Ammon's horn (tissue), 1 donor: ENCODE measurements around the gene BAD.
"Not testable (repeated sequence)": the region's sequence is repeated elsewhere in the genome, so short reads cannot be mapped to it uniquely, and the experiment has no call there.

Source experiments
- DNase-seq: peaks from one replicate; pipeline ENCODE4 v3.0.0-alpha.2; 2016; ENCODE audit warnings: low spot score

Gene BAD

GRCh38 chr11:64314805-64315561 is 30.5 kb upstream of the BAD start:
- no peak for DNase-seq

DNA sequence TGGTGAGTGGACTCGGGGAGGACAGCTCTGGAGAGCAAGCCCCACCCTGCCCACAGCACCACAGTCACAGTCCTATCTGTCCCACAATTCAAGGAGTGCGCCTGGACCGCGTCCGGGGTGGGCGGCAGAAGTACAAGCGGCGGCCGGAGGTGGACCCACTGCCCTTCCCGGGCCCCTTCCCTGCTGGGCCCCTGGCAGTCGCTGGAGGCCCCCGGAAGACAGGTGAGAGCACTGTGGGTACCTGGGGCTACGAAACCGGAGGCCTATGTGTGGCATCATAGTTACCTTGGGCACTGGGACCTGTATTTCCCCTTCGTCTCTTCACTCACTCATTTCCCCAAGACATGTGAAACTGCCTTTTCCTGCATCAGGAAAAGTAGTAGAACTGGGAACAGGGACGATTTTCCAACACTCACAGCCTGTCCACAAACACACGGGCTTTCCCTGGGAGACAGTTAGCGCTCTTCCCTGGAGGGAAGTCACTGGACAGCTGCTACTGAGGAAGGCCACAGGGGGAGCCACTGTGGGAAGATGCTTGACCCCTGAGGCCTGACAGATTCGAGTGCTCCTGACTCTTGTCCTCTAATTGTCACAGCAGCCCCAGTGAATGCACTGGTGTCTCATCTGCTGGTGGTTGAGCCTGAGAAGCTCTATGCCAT is 29.8 kb upstream of the BAD start:
- DNase-seq: no peak

DNA sequence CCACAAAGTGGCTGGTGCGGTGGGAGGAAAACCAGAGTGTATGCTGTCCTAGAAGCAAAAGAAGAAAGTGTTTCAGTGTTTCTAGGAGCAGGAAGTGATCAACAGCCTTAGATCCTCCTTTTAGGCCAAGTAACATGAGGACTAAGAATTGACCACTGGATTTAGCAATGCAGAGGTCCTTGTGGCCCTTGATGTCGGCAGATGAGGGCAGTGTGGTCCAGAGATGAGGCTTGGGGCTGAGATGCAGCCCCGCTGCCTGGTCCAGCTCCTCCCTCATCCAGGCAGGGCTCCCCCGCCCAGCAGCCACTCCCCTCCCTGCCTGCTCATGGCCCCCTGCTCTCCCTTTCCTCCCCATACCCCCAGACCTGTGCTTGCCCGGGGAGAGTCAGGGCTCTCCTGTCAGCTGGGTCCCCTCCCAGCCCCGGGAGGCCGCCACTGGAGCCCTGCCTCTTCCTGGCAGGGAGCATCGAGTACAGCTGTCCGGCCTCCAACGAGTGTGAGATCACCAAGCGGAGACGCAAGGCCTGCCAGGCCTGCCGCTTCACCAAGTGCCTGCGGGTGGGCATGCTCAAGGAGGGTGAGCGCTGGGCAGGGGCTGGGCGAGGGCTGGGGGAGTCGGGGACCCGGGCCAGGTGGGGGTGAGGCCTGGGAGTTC is 29.2 kb upstream of the BAD start:
- peak; percentile 14 for DNase-seq

GRCh38 chr11:64312947-64313346 is 28.5 kb upstream of the BAD start:
- no peak for DNase-seq

DNA sequence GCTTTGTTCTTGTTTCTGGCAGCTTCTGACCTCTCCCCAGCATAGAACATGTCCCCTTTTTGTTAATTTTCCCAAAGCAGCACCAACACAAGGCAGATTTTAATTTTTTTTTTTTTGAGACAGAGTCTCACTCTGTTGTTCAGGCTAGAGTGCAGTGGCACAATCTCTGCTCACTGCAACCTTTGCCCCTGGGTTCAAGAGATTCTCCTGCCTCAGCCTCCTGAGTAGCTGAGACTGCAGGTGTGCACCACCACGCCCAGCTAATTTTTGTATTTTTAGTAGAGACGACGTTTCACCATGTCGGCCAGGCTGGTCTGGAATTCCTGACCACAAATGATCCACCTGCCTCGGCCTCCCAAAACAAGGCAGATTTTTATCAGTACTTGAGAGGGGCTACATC is 23.3 kb upstream of the BAD start:
- DNase-seq: not testable (repeated sequence)

DNA sequence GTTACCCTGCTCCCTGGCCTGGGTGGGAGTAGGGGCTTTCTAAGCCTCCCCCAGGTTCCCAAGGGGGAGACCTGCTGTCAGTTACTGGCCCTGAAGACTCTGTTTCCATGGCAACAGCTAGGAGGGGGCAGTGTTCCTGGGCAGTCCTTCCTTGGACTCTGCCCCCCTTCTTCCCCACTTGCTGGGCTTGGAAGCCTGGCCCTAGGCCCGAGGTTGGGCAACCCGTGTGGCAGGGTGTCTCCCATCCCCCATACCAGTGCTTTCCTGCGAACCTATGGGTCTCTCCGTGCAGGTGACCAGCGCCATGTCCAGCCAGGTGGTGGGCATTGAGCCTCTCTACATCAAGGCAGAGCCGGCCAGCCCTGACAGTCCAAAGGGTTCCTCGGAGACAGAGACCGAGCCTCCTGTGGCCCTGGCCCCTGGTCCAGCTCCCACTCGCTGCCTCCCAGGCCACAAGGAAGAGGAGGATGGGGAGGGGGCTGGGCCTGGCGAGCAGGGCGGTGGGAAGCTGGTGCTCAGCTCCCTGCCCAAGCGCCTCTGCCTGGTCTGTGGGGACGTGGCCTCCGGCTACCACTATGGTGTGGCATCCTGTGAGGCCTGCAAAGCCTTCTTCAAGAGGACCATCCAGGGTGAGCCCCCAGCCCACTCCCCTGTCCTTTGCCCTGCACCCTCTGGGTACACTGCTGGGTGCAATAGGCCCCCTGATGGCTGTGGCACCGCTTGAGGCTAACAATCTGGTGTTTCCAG is 22.6 kb upstream of the BAD start:
- DNase-seq: no peak

DNA sequence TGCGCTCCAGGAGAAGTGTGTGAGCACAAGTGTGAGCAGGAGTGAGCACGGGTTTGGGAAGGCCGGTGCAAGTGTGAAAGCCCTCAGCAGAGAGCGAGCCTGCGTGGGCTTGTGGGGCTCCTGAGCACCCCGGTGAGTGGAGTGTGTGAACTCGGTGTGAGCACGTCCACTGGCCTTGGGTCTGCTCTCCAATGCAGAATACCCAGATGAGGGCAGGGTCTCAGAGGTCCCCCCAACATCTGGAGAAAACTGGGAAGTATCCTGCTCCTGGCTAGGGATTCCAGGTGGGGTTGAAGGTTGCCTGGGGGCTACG is 22.1 kb upstream of the BAD start:
- DNase-seq: no peak

- peak; percentile 77 for DNase-seq
These were observed 21.5 kb upstream of the BAD start for GRCh38 chr11:64305691-64306562.

DNA sequence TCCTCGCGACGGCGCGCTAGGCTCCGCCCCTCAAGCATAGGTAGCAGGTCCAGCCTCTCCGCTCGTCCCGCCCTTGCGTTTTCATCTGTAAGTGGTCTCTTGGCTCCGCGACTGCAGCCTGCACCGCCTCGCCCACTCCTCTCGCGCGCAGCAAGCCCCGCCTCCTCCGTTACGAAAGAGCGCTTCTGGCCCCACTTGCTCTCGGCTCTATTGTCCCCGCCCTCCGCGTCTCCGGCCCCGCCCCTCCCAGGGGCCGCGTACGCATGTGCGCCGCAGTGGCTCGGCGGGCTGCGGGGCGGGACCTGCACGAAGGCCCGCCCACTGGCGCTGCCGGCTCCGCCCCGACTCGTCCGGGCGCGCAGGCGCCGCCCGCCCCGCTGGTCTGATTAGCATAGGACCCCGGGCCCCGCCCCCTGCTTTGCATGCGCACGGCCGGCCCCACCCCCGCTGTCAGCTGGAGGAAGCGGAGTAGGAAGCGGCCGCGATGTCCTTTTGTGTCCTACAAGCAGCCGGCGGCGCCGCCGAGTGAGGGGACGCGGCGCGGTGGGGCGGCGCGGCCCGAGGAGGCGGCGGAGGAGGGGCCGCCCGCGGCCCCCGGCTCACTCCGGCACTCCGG is 20.7 kb upstream of the BAD start, which contains the start of gene ESRRA:
Gene ESRRA, plus strand, starts transcription at position 450 of the 616 bp plus-strand sequence. CDS start 1,656 bp downstream, outside the sequence.
- DNase-seq: peak; percentile 99

GRCh38 chr11:64304316-64305072 is 20.0 kb upstream of the BAD start:
- DNase-seq: peak; percentile 92

DNA sequence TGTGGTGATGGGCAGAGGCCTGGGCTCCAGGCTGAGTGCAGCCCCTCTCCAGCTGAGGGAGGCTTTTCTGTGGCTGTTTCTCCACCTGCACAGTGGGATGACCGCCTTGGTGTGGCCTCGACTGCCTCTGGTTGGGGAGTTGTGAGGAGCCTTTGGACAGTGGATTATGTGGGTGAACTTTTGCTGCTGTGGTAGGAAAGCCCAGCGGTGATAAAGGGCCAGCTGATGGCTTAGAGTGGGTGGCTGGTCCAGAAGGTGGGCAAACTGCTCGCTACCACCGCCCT is 19.5 kb upstream of the BAD start:
- DNase-seq: no peak

- DNase-seq: no peak
These were observed 18.9 kb upstream of the BAD start for GRCh38 chr11:64303109-64304031.

- DNase-seq: no peak
These were observed 15.6 kb upstream of the BAD start, which contains the start of gene CATSPERZ for GRCh38 chr11:64299847-64300648. Gene CATSPERZ, plus strand, starts transcription at chr11:64300358. Its CDS starts 53 bp downstream, at chr11:64300411.

GRCh38 chr11:64298966-64299846 is 14.7 kb upstream of the BAD start:
- peak; percentile 81 for DNase-seq

DNA sequence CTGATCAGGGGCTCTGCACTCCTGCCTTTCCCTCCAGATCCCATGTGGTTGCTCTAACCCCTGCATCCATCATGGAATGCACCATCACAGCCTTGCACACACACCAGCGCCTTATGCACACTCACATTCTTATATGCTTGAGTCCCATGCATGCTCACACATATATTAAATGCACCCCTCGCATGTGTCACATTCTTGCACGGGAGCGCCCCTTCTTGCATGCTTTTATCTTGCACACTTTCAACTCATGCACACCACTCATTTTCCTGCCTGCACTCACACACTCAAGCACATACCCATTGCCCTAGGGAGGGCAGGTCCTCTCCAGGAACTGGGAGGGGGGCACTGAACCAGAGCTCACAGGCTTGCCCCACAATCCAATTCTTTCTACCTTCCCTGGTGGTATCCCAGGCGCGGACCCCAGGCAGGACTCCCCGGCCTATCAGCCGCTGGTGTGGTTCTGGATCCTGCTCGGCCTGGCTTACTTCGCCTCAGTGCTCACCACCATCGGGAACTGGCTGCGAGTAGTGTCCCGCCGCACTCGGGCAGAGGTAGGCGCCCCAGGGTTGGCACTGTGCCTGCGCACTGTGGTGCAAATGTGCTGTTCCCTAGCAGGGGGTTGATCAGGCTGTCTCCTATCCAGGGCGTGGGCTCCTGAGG is 13.4 kb upstream of the BAD start:
- no peak for DNase-seq

GRCh38 chr11:64296830-64297698 is 12.6 kb upstream of the BAD start:
- no peak for DNase-seq
